Liver (tissue), 9 donors: ENCODE data around the gene LGI1. TPM values are rescaled to one million over a fixed set of nuclear protein-coding genes. Genes with fewer than 3 reads are reported as not detected.

Source experiments
- DNase-seq: peaks from one replicate; pipeline ENCODE4 v3.0.0-alpha.2; 2017; ENCODE audit warnings: low spot score
- H3K27ac ChIP-seq, 2 donors: one replicate each; pipeline ENCODE4 v1.7.0; 2013; ENCODE audit warnings: inconsistent platforms in 2 of 2, low read length in 2 of 2, control low read depth in 1 of 2, low read depth in 1 of 2, mild to moderate bottlenecking in 1 of 2
- H3K27me3 ChIP-seq, 4 donors: one replicate each; pipeline versions ENCODE4 v1.6.1 to v1.7.0; 2013; ENCODE audit warnings: low read length in 3 of 4, inconsistent platforms in 1 of 4, mild to moderate bottlenecking in 1 of 4, moderate library complexity in 1 of 4; ENCODE audit not compliant: control insufficient read depth in 4 of 4, insufficient read depth in 4 of 4
- H3K36me3 ChIP-seq, 4 donors: one replicate each; pipeline versions ENCODE4 v1.6.1 to v1.7.0; 2013; ENCODE audit warnings: low read length in 3 of 4, mild to moderate bottlenecking in 3 of 4, low read depth in 1 of 4, moderate library complexity in 1 of 4; ENCODE audit not compliant: control insufficient read depth in 4 of 4, insufficient read depth in 3 of 4
- H3K4me1 ChIP-seq, 4 donors: one replicate each; pipeline versions ENCODE4 v1.6.1 to v1.7.0; 2013; ENCODE audit warnings: low read length in 3 of 4, mild to moderate bottlenecking in 3 of 4, moderate library complexity in 1 of 4; ENCODE audit not compliant: control insufficient read depth in 4 of 4, insufficient read depth in 4 of 4
- H3K4me3 ChIP-seq, 3 donors: one replicate each; pipeline versions ENCODE4 v1.6.1 to v1.7.0; 2013; ENCODE audit warnings: low read length in 3 of 3, control low read depth in 1 of 3, low read depth in 1 of 3, mild to moderate bottlenecking in 1 of 3
- H3K9ac ChIP-seq, 2 donors: one replicate each; pipeline ENCODE4 v1.7.0; 2013; ENCODE audit warnings: low read length in 2 of 2, mild to moderate bottlenecking in 2 of 2, moderate library complexity in 2 of 2, control low read depth in 1 of 2, low read depth in 1 of 2
- H3K9me3 ChIP-seq, 4 donors: one replicate each; pipeline versions ENCODE4 v1.6.1 to v1.7.0; 2013; ENCODE audit warnings: low read length in 3 of 4; ENCODE audit not compliant: control insufficient read depth in 4 of 4
- EGR1 ChIP-seq, 2 donors: IDR thresholded peaks; 2 replicates each; pipeline ENCODE4 v1.6.1; 2016 to 2018; ENCODE audit warnings: antibody characterized with exemption in 2 of 2, low read depth in 2 of 2
- FOXA1 ChIP-seq: IDR thresholded peaks from 2 replicates; pipeline ENCODE4 v1.6.1; 2016; ENCODE audit warnings: antibody characterized with exemption
- FOXA2 ChIP-seq: IDR thresholded peaks from 2 replicates; pipeline ENCODE4 v1.6.1; 2016; ENCODE audit warnings: antibody characterized with exemption
- HNF4G ChIP-seq: IDR thresholded peaks from 2 replicates; pipeline ENCODE4 v1.6.1; 2016; ENCODE audit warnings: antibody characterized with exemption
- NR2F2 ChIP-seq: IDR thresholded peaks from 2 replicates; pipeline ENCODE4 v1.6.1; 2016; ENCODE audit warnings: antibody characterized with exemption
- RAD21 ChIP-seq, 2 donors: IDR thresholded peaks; 2 replicates each; pipeline ENCODE4 v1.6.1; 2016; ENCODE audit warnings: antibody characterized with exemption in 2 of 2, mild to moderate bottlenecking in 2 of 2
- RXRA ChIP-seq, 2 donors: IDR thresholded peaks; 2 replicates each; pipeline ENCODE4 v1.6.1; 2017 to 2018; ENCODE audit warnings: antibody characterized with exemption in 2 of 2, mild to moderate bottlenecking in 1 of 2
- SP1 ChIP-seq: IDR thresholded peaks from 2 replicates; pipeline ENCODE4 v1.6.1; 2018; ENCODE audit warnings: antibody characterized with exemption, mild to moderate bottlenecking
- WGBS: extraction: QIAGEN DNeasy Blood & Tissue Kit; methylation state at CpG from one replicate; pipeline ENCODE4 v1.1.7; 2013; 5-methylcytosine and 5-hydroxymethylcytosine counted together
- polyA plus RNA-seq, 2 donors: library from polyadenylated mRNA; stranded (reverse) in 1 of 2; unstranded in 1 of 2; fragments of 200-250 nt in 1 of 2; fragments of >200 nt in 1 of 2; fragmentation: Nextera tagmentation in 1 of 2; extraction: Ambion mirVana in 1 of 2; gene quantifications; one replicate each; pipeline versions ENCODE4 v1.2.1 to v1.2.3, GENCODE V29; 2013 to 2015
- total RNA-seq, 2 donors: library from RNA; depleted of rRNA; stranded (reverse); fragments of >200 nt; gene quantifications; one replicate each; pipeline ENCODE4 v1.2.3, GENCODE V29; 2014
- TF ChIP-seq, protein P1 (sequence below): fragments of 150-350 bp; IDR thresholded peaks from 2 replicates; pipeline ENCODE4 v1.5.1; 2017; ENCODE audit warnings: improper control_type of control experiment, low read depth, low read length; ENCODE audit not compliant: missing input control
- TF ChIP-seq, protein P2 (sequence below): IDR thresholded peaks from 2 replicates; pipeline ENCODE4 v1.6.1; 2016; ENCODE audit warnings: antibody characterized with exemption
- TF ChIP-seq, protein P3 (sequence below): IDR thresholded peaks from 2 replicates; pipeline ENCODE4 v1.6.1; 2016; ENCODE audit warnings: antibody characterized with exemption
- TF ChIP-seq, protein P4 (sequence below): IDR thresholded peaks from 2 replicates; pipeline ENCODE4 v1.6.1; 2016; ENCODE audit warnings: antibody characterized with exemption, mild to moderate bottlenecking
- TF ChIP-seq, protein P5 (sequence below): IDR thresholded peaks from 2 replicates; pipeline ENCODE4 v1.6.1; 2016; ENCODE audit warnings: antibody characterized with exemption
- donor health status: healthy.
- donor health status: healthy.
- donor health status: healthy.
- donor health status: healthy.
- donor health status: healthy.

LGI1 gene
- total and polyA plus RNA-seq, 4 donors, result 0.28 to 1.2 (median 1.1) TPM; not detected in 1

DNA sequence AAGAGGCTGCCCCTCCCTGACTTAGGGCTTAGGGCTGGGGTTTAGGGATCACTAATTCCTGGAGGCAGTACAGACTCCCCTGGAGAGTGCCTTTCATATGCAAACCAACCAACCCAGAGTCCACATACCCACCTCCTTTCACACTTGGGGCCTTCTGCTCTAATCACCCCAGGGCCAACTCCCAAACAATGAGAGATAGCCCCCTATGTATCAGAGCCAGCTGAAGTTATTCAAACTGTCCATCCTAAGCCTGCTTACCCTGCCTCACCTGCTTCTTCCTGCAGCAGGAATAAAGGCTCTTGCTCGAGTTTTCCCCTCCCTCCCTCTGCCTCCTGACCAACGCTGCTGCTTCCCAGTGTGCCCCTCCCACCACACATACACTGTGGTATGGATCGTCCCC, 84.2 kb downstream of the LGI1 start (continued):
- no peak for TF ChIP-seq SP1
- TF ChIP-seq, protein P1, sequence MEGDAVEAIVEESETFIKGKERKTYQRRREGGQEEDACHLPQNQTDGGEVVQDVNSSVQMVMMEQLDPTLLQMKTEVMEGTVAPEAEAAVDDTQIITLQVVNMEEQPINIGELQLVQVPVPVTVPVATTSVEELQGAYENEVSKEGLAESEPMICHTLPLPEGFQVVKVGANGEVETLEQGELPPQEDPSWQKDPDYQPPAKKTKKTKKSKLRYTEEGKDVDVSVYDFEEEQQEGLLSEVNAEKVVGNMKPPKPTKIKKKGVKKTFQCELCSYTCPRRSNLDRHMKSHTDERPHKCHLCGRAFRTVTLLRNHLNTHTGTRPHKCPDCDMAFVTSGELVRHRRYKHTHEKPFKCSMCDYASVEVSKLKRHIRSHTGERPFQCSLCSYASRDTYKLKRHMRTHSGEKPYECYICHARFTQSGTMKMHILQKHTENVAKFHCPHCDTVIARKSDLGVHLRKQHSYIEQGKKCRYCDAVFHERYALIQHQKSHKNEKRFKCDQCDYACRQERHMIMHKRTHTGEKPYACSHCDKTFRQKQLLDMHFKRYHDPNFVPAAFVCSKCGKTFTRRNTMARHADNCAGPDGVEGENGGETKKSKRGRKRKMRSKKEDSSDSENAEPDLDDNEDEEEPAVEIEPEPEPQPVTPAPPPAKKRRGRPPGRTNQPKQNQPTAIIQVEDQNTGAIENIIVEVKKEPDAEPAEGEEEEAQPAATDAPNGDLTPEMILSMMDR, result no peak
- no peak for TF ChIP-seq RXRA (IDR thresholded peaks at IDR 0.05)

DNA sequence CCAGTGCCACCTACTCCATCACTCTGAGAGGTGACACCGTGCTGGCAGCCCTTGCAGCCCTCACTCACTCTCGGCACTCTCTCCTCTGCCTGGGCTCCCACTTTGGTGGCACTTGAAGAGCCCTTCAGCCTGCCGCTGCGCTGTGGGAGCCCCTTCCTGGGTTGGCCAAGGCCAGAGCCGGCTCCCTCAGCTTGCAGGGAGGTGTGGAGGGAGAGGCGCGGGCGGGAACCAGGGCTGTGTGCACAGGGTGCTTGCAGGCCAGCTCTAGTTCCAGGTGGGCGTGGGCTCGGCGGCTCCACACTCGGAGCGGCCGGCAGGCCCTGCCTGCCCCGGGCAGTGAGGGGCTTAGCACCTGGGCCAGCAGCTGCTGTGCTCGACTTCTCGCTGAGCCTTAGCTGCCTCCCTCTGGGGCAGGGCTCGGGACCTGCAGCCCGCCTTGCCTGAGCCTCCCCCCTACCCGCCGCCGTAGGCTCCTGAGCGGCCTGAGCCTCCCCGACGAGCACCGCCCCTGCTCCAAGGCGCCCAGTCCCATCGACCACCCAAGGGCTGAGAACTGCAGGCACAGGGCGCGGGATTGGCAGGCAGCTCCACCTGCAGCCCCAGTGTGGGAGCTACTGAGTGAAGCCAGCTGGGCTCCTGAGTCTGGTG, 87.4 kb downstream of the LGI1 start:
- H3K4me1 ChIP-seq, result no peaks in the 10 kb centered on the region
- H3K27ac ChIP-seq, result no peak overlapping the region
- no peak overlapping the region for H3K4me3 ChIP-seq
- TF ChIP-seq HNF4G (no peak), FOXA2 (no peak), NR2F2 (no peak), SP1 (no peak), RAD21 (IDR thresholded peaks at IDR 0.05) (no peak), FOXA1 (no peak), EGR1 (IDR thresholded peaks at IDR 0.05; ENCODE audit: low read depth in 2 of 2) (no peak)
- TF ChIP-seq, protein P1, result no peak
- TF ChIP-seq, protein P2, sequence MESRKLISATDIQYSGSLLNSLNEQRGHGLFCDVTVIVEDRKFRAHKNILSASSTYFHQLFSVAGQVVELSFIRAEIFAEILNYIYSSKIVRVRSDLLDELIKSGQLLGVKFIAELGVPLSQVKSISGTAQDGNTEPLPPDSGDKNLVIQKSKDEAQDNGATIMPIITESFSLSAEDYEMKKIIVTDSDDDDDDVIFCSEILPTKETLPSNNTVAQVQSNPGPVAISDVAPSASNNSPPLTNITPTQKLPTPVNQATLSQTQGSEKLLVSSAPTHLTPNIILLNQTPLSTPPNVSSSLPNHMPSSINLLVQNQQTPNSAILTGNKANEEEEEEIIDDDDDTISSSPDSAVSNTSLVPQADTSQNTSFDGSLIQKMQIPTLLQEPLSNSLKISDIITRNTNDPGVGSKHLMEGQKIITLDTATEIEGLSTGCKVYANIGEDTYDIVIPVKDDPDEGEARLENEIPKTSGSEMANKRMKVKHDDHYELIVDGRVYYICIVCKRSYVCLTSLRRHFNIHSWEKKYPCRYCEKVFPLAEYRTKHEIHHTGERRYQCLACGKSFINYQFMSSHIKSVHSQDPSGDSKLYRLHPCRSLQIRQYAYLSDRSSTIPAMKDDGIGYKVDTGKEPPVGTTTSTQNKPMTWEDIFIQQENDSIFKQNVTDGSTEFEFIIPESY, result no peak
- TF ChIP-seq, protein P3, sequence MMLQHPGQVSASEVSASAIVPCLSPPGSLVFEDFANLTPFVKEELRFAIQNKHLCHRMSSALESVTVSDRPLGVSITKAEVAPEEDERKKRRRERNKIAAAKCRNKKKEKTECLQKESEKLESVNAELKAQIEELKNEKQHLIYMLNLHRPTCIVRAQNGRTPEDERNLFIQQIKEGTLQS, result no peak
- TF ChIP-seq, protein P4, sequence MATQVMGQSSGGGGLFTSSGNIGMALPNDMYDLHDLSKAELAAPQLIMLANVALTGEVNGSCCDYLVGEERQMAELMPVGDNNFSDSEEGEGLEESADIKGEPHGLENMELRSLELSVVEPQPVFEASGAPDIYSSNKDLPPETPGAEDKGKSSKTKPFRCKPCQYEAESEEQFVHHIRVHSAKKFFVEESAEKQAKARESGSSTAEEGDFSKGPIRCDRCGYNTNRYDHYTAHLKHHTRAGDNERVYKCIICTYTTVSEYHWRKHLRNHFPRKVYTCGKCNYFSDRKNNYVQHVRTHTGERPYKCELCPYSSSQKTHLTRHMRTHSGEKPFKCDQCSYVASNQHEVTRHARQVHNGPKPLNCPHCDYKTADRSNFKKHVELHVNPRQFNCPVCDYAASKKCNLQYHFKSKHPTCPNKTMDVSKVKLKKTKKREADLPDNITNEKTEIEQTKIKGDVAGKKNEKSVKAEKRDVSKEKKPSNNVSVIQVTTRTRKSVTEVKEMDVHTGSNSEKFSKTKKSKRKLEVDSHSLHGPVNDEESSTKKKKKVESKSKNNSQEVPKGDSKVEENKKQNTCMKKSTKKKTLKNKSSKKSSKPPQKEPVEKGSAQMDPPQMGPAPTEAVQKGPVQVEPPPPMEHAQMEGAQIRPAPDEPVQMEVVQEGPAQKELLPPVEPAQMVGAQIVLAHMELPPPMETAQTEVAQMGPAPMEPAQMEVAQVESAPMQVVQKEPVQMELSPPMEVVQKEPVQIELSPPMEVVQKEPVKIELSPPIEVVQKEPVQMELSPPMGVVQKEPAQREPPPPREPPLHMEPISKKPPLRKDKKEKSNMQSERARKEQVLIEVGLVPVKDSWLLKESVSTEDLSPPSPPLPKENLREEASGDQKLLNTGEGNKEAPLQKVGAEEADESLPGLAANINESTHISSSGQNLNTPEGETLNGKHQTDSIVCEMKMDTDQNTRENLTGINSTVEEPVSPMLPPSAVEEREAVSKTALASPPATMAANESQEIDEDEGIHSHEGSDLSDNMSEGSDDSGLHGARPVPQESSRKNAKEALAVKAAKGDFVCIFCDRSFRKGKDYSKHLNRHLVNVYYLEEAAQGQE, result no peak
- TF ChIP-seq, protein P5, sequence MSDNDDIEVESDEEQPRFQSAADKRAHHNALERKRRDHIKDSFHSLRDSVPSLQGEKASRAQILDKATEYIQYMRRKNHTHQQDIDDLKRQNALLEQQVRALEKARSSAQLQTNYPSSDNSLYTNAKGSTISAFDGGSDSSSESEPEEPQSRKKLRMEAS, result no peak
- 96% methylated on average over 30 of the region's 30 CpGs for WGBS
- no peaks in the 10 kb centered on the region for H3K36me3 ChIP-seq
- DNase-seq, result no peak
- H3K9ac ChIP-seq, result no peak overlapping the region
- no peaks in the 10 kb centered on the region for H3K27me3 ChIP-seq
- H3K9me3 ChIP-seq, result no peaks in the 10 kb centered on the region

Other genes with a start within 250 kb of the LGI1 start
- gene FFAR4, start 191.3 kb upstream of the LGI1 start, total RNA-seq, result under 1 TPM; 0.14 to 0.17 TPM
- gene FFAR4, start 191.3 kb upstream of the LGI1 start, polyA plus RNA-seq, result under 1 TPM; 0.21 to 0.28 TPM
- gene RBP4, start 156.7 kb upstream of the LGI1 start, total RNA-seq, result 1,000 to 10,000 TPM; 1,174 to 2,873 TPM
- over 10,000 TPM in 1 of 2 donors, 1,000 to 10,000 TPM in 1; 5,034 to 10,329 TPM for gene RBP4, start 156.7 kb upstream of the LGI1 start, polyA plus RNA-seq
- not detected for gene PDE6C, start 145.4 kb upstream of the LGI1 start, total RNA-seq
- gene PDE6C, start 145.4 kb upstream of the LGI1 start, polyA plus RNA-seq, result not detected
- gene FRA10AC1, start 55.3 kb upstream of the LGI1 start, total RNA-seq, result 1 to 10 TPM; 4.8 to 6.9 TPM
- 10 to 100 TPM in 1 of 2 donors, 1 to 10 TPM in 1; 2.5 to 19.2 TPM for gene FRA10AC1, start 55.3 kb upstream of the LGI1 start, polyA plus RNA-seq
- gene SLC35G1, start 136.0 kb downstream of the LGI1 start, total RNA-seq, result 1 to 10 TPM; 3.1 to 7.6 TPM
- gene SLC35G1, start 136.0 kb downstream of the LGI1 start, polyA plus RNA-seq, result 1 to 10 TPM; 2.2 to 3.4 TPM
- under 1 TPM; 0.28 to 0.75 TPM for gene PLCE1, start 236.0 kb downstream of the LGI1 start, total RNA-seq
- under 1 TPM; 0.23 to 0.50 TPM for gene PLCE1, start 236.0 kb downstream of the LGI1 start, polyA plus RNA-seq